ENCODE measurements around the gene SUN3.

DNA sequence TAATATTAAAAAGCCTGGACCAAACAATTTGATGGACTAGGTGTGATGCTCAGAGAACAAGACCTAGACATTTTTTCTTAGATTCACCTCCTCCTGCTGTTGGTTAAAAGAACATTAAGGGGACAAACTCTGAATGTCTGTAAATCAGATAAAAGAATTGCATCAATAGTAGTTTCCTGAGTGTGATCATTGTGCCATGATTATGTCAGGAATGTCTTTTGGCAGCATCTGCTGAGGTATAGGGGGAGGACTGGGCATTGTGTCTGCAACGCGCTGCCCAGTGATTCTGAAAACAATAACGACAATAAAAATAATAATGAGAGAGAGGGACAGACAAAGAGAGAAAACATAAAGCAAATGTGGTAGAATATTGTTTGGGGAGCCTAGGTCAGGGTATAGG, 13.3 kb upstream of the SUN3 start:
- TF ChIP-seq, protein P1, sequence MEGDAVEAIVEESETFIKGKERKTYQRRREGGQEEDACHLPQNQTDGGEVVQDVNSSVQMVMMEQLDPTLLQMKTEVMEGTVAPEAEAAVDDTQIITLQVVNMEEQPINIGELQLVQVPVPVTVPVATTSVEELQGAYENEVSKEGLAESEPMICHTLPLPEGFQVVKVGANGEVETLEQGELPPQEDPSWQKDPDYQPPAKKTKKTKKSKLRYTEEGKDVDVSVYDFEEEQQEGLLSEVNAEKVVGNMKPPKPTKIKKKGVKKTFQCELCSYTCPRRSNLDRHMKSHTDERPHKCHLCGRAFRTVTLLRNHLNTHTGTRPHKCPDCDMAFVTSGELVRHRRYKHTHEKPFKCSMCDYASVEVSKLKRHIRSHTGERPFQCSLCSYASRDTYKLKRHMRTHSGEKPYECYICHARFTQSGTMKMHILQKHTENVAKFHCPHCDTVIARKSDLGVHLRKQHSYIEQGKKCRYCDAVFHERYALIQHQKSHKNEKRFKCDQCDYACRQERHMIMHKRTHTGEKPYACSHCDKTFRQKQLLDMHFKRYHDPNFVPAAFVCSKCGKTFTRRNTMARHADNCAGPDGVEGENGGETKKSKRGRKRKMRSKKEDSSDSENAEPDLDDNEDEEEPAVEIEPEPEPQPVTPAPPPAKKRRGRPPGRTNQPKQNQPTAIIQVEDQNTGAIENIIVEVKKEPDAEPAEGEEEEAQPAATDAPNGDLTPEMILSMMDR (IDR thresholded peaks at IDR 0.05), result no peak
- TF ChIP-seq EP300 (IDR thresholded peaks at IDR 0.05) (no peak), POLR2AphosphoS5 (IDR thresholded peaks at IDR 0.05) (no peak), POLR2A (IDR thresholded peaks at IDR 0.05) (no peak)
